Body of pancreas (tissue), 4 donors: ENCODE data around the gene PAAF1. TPM values are rescaled to one million over a fixed set of nuclear protein-coding genes. Genes with fewer than 3 reads are reported as not detected.
A peak's percentile ranks its signal among the peaks of the same experiment; 100 is the strongest.
"Not testable (repeated sequence)": the region's sequence is repeated elsewhere in the genome, so short reads cannot be mapped to it uniquely, and the experiment has no call there.

Experiments
- ATAC-seq: fragments of 150-250 bp; one replicate; pipeline ENCODE4 v1.9.1; 2016
- DNase-seq, 4 donors: peaks; one replicate each; pipeline ENCODE4 v3.0.0-alpha.2; 2019
- H3K27ac ChIP-seq, 4 donors: fragments of 200-600 bp; sonication (generic); 1 replicate in 3 of 4; 2 replicates in 1 of 4; pipeline versions ENCODE4 v1.5.1 to v1.6.1; 2016 to 2019; ENCODE audit warnings: mild to moderate bottlenecking in 1 of 4, mixed read lengths in 1 of 4, moderate library complexity in 1 of 4
- H3K27me3 ChIP-seq, 2 donors: fragments of 200-600 bp; sonication (generic); one replicate each; pipeline ENCODE4 v1.6.0; 2016; ENCODE audit warnings: mild to moderate bottlenecking in 1 of 2
- H3K36me3 ChIP-seq, 2 donors: fragments of 200-600 bp; sonication (generic); replicated peaks in 1 of 2; 2 replicates each; pipeline ENCODE4 v1.5.1; 2016; ENCODE audit warnings: low read depth in 2 of 2; ENCODE audit not compliant: insufficient read depth in 1 of 2
- H3K4me1 ChIP-seq: fragments of 200-600 bp; sonication (generic); one replicate; pipeline ENCODE4 v1.6.0; 2016
- H3K4me3 ChIP-seq, 2 donors: fragments of 200-600 bp; sonication (generic); 1 replicate in 1 of 2; 2 replicates in 1 of 2; pipeline ENCODE4 v1.5.1; 2016 to 2019
- H3K9me3 ChIP-seq, 3 donors: fragments of 200-600 bp; sonication (generic); 1 replicate in 2 of 3; 2 replicates in 1 of 3; pipeline ENCODE4 v1.5.1; 2016
- POLR2A ChIP-seq, 3 donors: fragments of 450-650 bp; IDR thresholded peaks; one replicate each; pipeline ENCODE4 v1.6.1; 2016; ENCODE audit warnings: antibody characterized with exemption in 3 of 3, mild to moderate bottlenecking in 2 of 3
- whole genome bisulfite sequencing, 2 donors: methylation state at CpG; one replicate each; pipeline ENCODE4 v1.1.5; 2017; 5-methylcytosine and 5-hydroxymethylcytosine counted together
- intact Hi-C: fragments of 100-400 bp; cut with DNase I; formaldehyde crosslinking; loops from one replicate; pipeline ENCODE4 v1.15.1; 2023
- total RNA-seq, 2 donors: library from RNA; depleted of rRNA; stranded (reverse); fragments of >200 nt; gene quantifications; one replicate each; pipeline ENCODE4 v1.1.0, GENCODE V29; 2016
- TF ChIP-seq, protein P1 (sequence below), 7 experiments: fragments of 450-650 bp in 4 of 7; fragments of 200-600 bp in 3 of 7; sonication (generic) in 3 of 7; IDR thresholded peaks; one replicate each; pipeline ENCODE4 v1.5.1; 2016 to 2019; ENCODE audit warnings: antibody characterized with exemption in 7 of 7

Gene PAAF1
- total RNA-seq, 2 donors from 2014 or later: 11.2 to 12.2 TPM

DNA sequence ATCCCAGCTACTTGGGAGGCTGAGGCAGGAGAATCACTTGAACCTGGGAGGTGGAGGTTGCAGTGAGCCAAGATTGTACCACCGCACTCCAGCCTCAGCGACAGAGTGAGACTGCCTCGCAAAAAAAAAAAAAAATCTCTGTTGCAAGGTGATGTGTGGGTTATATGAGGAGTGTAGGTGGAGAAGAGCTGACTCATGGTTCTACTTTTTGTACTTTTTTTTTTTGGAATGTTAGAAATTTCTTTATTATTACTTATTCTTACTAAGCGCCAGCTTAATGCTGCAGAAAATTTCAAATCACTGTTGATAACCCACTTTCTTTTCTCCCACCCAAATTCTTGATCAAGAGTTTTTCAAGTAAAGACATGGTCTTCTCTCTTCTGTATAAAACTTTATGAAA is 44.4 kb downstream of the PAAF1 start:
- intact Hi-C loops: no loop called here
- ATAC-seq (no peak), DNase-seq (no peak)
- Histone ChIP-seq H3K4me3 (no peak overlapping the region), H3K9me3 (no peaks in the 10 kb centered on the region), H3K36me3 (peaks cover 0 to 13% of the 10 kb centered on the region in 2 donors), H3K27ac (no peak overlapping the region), H3K27me3 (no peaks in the 10 kb centered on the region), H3K4me1 (peaks cover 5% of the 10 kb centered on the region)
- TF ChIP-seq POLR2A (IDR thresholded peaks at IDR 0.05): no peak
- TF ChIP-seq, protein P1, sequence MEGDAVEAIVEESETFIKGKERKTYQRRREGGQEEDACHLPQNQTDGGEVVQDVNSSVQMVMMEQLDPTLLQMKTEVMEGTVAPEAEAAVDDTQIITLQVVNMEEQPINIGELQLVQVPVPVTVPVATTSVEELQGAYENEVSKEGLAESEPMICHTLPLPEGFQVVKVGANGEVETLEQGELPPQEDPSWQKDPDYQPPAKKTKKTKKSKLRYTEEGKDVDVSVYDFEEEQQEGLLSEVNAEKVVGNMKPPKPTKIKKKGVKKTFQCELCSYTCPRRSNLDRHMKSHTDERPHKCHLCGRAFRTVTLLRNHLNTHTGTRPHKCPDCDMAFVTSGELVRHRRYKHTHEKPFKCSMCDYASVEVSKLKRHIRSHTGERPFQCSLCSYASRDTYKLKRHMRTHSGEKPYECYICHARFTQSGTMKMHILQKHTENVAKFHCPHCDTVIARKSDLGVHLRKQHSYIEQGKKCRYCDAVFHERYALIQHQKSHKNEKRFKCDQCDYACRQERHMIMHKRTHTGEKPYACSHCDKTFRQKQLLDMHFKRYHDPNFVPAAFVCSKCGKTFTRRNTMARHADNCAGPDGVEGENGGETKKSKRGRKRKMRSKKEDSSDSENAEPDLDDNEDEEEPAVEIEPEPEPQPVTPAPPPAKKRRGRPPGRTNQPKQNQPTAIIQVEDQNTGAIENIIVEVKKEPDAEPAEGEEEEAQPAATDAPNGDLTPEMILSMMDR (IDR thresholded peaks at IDR 0.05): no peak
- WGBS, 2 donors: 93 to 99% methylated on average over 4 of the region's 4 CpGs

DNA sequence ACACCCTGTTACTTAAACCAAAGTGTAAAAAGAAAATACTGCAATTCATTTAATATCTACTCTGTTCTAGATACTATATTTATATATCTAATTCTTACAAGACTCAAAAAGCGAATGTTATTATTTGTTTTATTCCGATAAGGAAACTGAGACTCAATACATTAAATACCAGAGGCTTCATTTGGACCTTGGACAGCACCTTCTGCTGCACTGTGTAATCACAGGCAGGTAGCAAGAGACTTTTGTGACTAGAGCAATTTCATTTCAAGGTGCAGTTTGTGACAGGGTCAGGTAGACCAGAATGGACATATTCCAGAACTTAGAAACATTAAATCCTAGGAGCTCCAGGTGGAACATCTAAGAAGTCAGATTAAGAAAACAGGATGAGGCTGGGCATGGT is 52.6 kb downstream of the PAAF1 start:
- intact Hi-C loops: no loop called here
- H3K36me3 ChIP-seq: peaks cover 13 to 22% of the 10 kb centered on the region in 2 donors
- WGBS, 2 donors: 92 to 98% methylated on average over 2 of the region's 2 CpGs

DNA sequence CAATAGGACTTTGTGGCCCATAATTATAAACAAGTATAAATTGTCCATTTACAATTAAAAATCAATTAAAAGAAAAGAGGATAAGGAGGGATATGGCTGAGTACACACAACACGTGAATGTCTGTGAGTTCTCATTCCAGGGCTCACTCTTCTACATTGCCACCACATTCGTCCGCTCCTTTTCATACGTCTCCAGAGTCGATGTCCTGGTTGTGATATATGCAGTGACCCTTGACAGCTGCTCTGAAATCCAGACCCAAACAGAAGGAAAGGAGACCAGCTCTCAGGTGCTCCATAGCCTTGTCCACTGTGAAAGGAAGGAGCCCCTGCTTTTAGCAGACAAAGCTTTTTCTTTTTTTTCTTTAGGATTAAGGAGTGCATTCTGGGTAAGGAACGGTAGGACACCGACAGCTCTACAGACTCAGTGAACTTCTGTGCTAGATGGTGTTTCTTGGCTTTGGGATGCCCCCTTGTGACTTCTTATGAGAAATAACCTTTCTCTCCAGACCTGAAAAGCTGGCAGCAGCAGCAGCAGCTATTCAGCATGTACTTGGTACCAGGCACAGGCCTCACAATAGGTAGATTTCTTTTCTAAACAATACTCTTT is 54.3 kb downstream of the PAAF1 start:
- ATAC-seq (no peak), DNase-seq (peak in 3 of 4 donors; percentile 12 to 36 (median 24))
- H3K9me3 ChIP-seq: no peaks in the 10 kb centered on the region
- no peak overlapping the region for H3K27ac ChIP-seq
- peaks cover 13 to 22% of the 10 kb centered on the region in 2 donors for H3K36me3 ChIP-seq
- no peak for TF ChIP-seq POLR2A (IDR thresholded peaks at IDR 0.05)
- TF ChIP-seq, protein P1 (IDR thresholded peaks at IDR 0.05): peak in 4 of 7 experiments; percentile 29 to 47 (median 42)
- intact Hi-C loops: no loop called here
- 59 to 64% methylated on average over 7 of the region's 7 CpGs for WGBS, 2 donors
- no peaks in the 10 kb centered on the region for H3K27me3 ChIP-seq
- no peaks in the 10 kb centered on the region for H3K4me1 ChIP-seq
- no peak overlapping the region for H3K4me3 ChIP-seq

More for the DNA sequence above, 52.6 kb downstream of the PAAF1 start:
- TF ChIP-seq, protein P1 (IDR thresholded peaks at IDR 0.05): no peak
- no peak for TF ChIP-seq POLR2A (IDR thresholded peaks at IDR 0.05)
- DNase-seq (no peak), ATAC-seq (no peak)
- Histone ChIP-seq H3K9me3 (no peaks in the 10 kb centered on the region), H3K27me3 (no peaks in the 10 kb centered on the region), H3K27ac (no peak overlapping the region), H3K4me1 (no peaks in the 10 kb centered on the region), H3K4me3 (no peak overlapping the region)

DNA sequence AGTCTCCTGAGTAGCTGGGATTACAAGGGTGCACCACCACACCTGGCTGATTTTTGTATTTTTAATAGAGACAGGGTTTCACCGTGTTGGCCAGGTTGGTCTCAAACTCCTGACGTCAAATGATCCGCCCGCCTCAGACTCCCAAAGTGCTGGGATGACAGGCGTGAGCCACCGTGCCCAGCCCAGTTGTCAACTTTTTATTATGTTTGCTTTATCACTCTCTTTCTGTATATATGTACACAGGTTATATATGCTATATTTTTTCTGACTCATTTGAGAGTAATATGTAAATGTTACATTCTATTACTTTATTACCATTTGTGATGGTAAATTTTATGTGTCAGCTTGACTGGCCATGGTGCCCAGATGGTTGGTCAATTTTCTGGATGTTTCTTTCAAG is 55.2 kb downstream of the PAAF1 start:
- ATAC-seq (no peak), DNase-seq (no peak)
- H3K27ac ChIP-seq: no peak overlapping the region
- 91 to 92% methylated on average over 6 of the region's 6 CpGs for WGBS, 2 donors
- H3K36me3 ChIP-seq: peaks cover 13 to 20% of the 10 kb centered on the region in 2 donors
- no peaks in the 10 kb centered on the region for H3K4me1 ChIP-seq
- no peaks in the 10 kb centered on the region for H3K27me3 ChIP-seq
- no peak for TF ChIP-seq POLR2A (IDR thresholded peaks at IDR 0.05)
- TF ChIP-seq, protein P1 (IDR thresholded peaks at IDR 0.05): no peak
- H3K9me3 ChIP-seq: no peaks in the 10 kb centered on the region
- no peak overlapping the region for H3K4me3 ChIP-seq
- intact Hi-C loops: no loop called here

DNA sequence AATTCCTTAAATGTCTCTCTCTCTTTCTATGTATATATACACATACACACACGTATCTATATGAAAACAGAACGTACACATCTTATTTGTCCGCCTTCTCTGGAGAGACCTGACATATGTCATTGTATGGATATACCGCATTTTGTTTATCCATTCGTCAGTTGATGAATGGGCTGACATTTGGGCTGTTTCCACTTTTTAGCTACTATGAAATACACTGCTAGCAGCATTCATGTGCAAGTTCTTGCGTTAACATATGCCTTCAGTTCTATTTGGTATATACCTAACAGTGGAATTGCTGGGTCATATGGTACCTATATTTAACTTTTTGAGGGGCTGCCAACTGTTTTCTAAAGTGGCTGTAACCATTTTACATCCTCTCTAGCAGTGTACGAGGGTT is 56.0 kb downstream of the PAAF1 start:
- no peak overlapping the region for H3K4me3 ChIP-seq
- 82 to 90% methylated on average over 7 of the region's 7 CpGs for WGBS, 2 donors
- DNase-seq: no peak
- no peaks in the 10 kb centered on the region for H3K4me1 ChIP-seq
- intact Hi-C loops: no loop called here
- no peak overlapping the region for H3K27ac ChIP-seq
- H3K9me3 ChIP-seq: no peaks in the 10 kb centered on the region
- peaks cover 12 to 13% of the 10 kb centered on the region in 2 donors for H3K36me3 ChIP-seq
- no peak for ATAC-seq
- no peak for TF ChIP-seq POLR2A (IDR thresholded peaks at IDR 0.05)
- TF ChIP-seq, protein P1 (IDR thresholded peaks at IDR 0.05): no peak
- no peaks in the 10 kb centered on the region for H3K27me3 ChIP-seq

DNA sequence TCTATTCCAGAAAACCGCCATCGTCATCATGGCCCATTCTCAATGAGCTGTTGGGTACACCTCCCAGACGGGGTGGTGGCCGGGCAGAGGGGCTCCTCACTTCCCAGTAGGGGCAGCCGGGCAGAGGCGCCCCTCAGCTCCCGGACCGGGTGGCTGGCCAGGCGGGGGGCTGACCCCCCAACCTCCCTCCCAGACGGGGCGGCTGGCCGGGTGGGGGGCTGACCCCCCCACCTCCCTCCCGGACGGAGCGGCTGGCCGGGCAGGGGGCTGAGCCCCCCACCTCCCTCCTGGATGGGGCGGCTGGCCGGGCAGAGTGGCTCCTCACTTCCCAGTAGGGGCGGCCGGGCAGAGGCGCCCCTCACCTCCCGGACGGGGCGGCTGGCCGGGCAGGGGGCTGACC is 59.2 kb downstream of the PAAF1 start:
- ATAC-seq, H3K4me3 ChIP-seq, DNase-seq, H3K9me3 ChIP-seq, H3K4me1 ChIP-seq, H3K27ac ChIP-seq, H3K27me3 ChIP-seq, H3K36me3 ChIP-seq, intact Hi-C loops: not testable (repeated sequence)
- WGBS, 2 donors: 100% methylated on average over 1 to 2 of the region's 25 CpGs
